Measurements from ENCODE around the gene TGIF1. TPM values are rescaled to one million over a fixed set of nuclear protein-coding genes. Genes with fewer than 3 reads are reported as not detected.

TGIF1 gene
- total RNA-seq, 1 experiment from 2014 or later = 172 TPM

GRCh38 chr18:3447068-3447894, 2.7 kb upstream of the TGIF1 start:
- no peak for TF ChIP-seq CTCF (IDR thresholded peaks at IDR 0.05; ENCODE audit: unreplicated experiment)
- Mint-ChIP-seq H3K27me3 (ENCODE audit: insufficient read depth, unreplicated experiment) (no peaks in the 10 kb centered on the region), H3K27ac (ENCODE audit: low read depth, unreplicated experiment) (peak overlapping the region; percentile 99), H3K36me3 (ENCODE audit: insufficient read depth, unreplicated experiment) (peaks cover 33% of the 10 kb centered on the region), H3K4me3 (ENCODE audit: unreplicated experiment) (peak overlapping the region; percentile 95), H3K4me1 (ENCODE audit: insufficient read depth, unreplicated experiment) (peaks cover 12% of the 10 kb centered on the region), H3K9me3 (ENCODE audit: unreplicated experiment) (no peaks in the 10 kb centered on the region)
- POLR2A ChIA-PET = interaction anchor here (0.6 to 12.0 kb wide), 47 partner anchors 7 to 232 kb away, joined by 3 to 242 read pairs (median 5); partner anchors contain the start of genes MYL12A and MYL12B
- BruUV-seq (replicated peaks) = no TSS peak
- CTCF ChIA-PET = interaction anchor here (0.6 to 3.6 kb wide), 26 partner anchors 8 to 219 kb away, joined by 3 to 14 read pairs (median 4); no protein-coding TSS in a partner anchor
- intact Hi-C loops (cut with micrococcal nuclease) = loop anchor here (1.0 to 5.0 kb wide), 3 partner anchors 80 to 166 kb away; no protein-coding TSS in a partner anchor
- DNase-seq (ENCODE audit: unreplicated experiment) = peak; percentile 34

GRCh38 chr18:3447895-3448837, 1.8 kb upstream of the TGIF1 start:
- no TSS peak for BruUV-seq (replicated peaks)
- peaks cover 12% of the 10 kb centered on the region for H3K4me1 Mint-ChIP-seq (ENCODE audit: insufficient read depth, unreplicated experiment)
- H3K4me3 Mint-ChIP-seq (ENCODE audit: unreplicated experiment) = peak overlapping the region; percentile 95
- POLR2A ChIA-PET = interaction anchor here (0.6 to 12.0 kb wide), 55 partner anchors 9 to 1561 kb away, joined by 3 to 242 read pairs (median 5); partner anchors contain the start of genes MYL12A and MYL12B
- intact Hi-C loops (cut with micrococcal nuclease) = loop anchor here (1.0 to 5.0 kb wide), 3 partner anchors 81 to 167 kb away; no protein-coding TSS in a partner anchor
- peak; percentile 98 for DNase-seq (ENCODE audit: unreplicated experiment)
- no peaks in the 10 kb centered on the region for H3K9me3 Mint-ChIP-seq (ENCODE audit: unreplicated experiment)
- peaks cover 42% of the 10 kb centered on the region for H3K36me3 Mint-ChIP-seq (ENCODE audit: insufficient read depth, unreplicated experiment)
- no peaks in the 10 kb centered on the region for H3K27me3 Mint-ChIP-seq (ENCODE audit: insufficient read depth, unreplicated experiment)
- TF ChIP-seq CTCF (IDR thresholded peaks at IDR 0.05; ENCODE audit: unreplicated experiment) = no peak
- H3K27ac Mint-ChIP-seq (ENCODE audit: low read depth, unreplicated experiment) = peak overlapping the region; percentile 99
- CTCF ChIA-PET = interaction anchor here (0.6 to 3.6 kb wide), 20 partner anchors 9 to 211 kb away, joined by 3 to 14 read pairs (median 4); no protein-coding TSS in a partner anchor

- BruUV-seq (replicated peaks) = TSS peak; percentile 78
- POLR2A ChIA-PET = interaction anchor here (0.5 to 12.0 kb wide), 44 partner anchors 9 to 806 kb away, joined by 3 to 242 read pairs (median 6); partner anchors contain the start of genes MYL12A and MYL12B
- TF ChIP-seq CTCF (IDR thresholded peaks at IDR 0.05; ENCODE audit: unreplicated experiment) = no peak
- intact Hi-C loops (cut with micrococcal nuclease) = loop anchor here (1.0 to 5.0 kb wide), 2 partner anchors 82 to 174 kb away; no protein-coding TSS in a partner anchor
- CTCF ChIA-PET = interaction anchor here (1.0 to 3.6 kb wide), 4 partner anchors 145 to 172 kb away, joined by 3 to 14 read pairs (median 5); no protein-coding TSS in a partner anchor
- Mint-ChIP-seq H3K27me3 (ENCODE audit: insufficient read depth, unreplicated experiment) (no peaks in the 10 kb centered on the region), H3K27ac (ENCODE audit: low read depth, unreplicated experiment) (peak overlapping the region; percentile 99), H3K4me1 (ENCODE audit: insufficient read depth, unreplicated experiment) (peaks cover 12% of the 10 kb centered on the region), H3K4me3 (ENCODE audit: unreplicated experiment) (peak overlapping the region; percentile 95), H3K9me3 (ENCODE audit: unreplicated experiment) (no peaks in the 10 kb centered on the region), H3K36me3 (ENCODE audit: insufficient read depth, unreplicated experiment) (peaks cover 50% of the 10 kb centered on the region)
- DNase-seq (ENCODE audit: unreplicated experiment) = peak; percentile 97
These were observed 997 bp upstream of the TGIF1 start for GRCh38 chr18:3448838-3449511.
